ENCODE data around the gene CRLF1. TPM values are rescaled to one million over a fixed set of nuclear protein-coding genes. Genes with fewer than 3 reads are reported as not detected.
"Not testable (repeated sequence)": the region's sequence is repeated elsewhere in the genome, so short reads cannot be mapped to it uniquely, and the experiment has no call there.

The CRLF1 gene
- polyA plus RNA-seq, 12 donors = 5.2 to 54.5 (median 8.6) TPM; not detected in 1

- no peak for DNase-seq
Measured at GRCh38 chr19:18610556-18611326, 4.1 kb upstream of the CRLF1 start.

- DNase-seq = no peak
Measured at GRCh38 chr19:18610245-18610555, 3.6 kb upstream of the CRLF1 start.

- DNase-seq = no peak
Measured at GRCh38 chr19:18609717-18610051, 3.1 kb upstream of the CRLF1 start.

- DNase-seq = no peak
Measured at GRCh38 chr19:18608805-18609716, 2.5 kb upstream of the CRLF1 start.

GRCh38 chr19:18608102-18608804 lies 1.7 kb upstream of the CRLF1 start:
- no peak for DNase-seq

GRCh38 chr19:18607226-18608101 lies 865 bp upstream of the CRLF1 start:
- DNase-seq = no peak

- no peak for DNase-seq
Measured at GRCh38 chr19:18605546-18606280, 886 bp downstream of the CRLF1 start.

GRCh38 chr19:18605196-18605545 lies 1.4 kb downstream of the CRLF1 start:
- DNase-seq = no peak

GRCh38 chr19:18604820-18605159 lies 1.8 kb downstream of the CRLF1 start:
- DNase-seq = no peak

GRCh38 chr19:18603958-18604819 lies 2.4 kb downstream of the CRLF1 start:
- no peak for DNase-seq

- DNase-seq = no peak
Measured at GRCh38 chr19:18603255-18603957, 3.2 kb downstream of the CRLF1 start.

GRCh38 chr19:18601875-18602274 lies 4.7 kb downstream of the CRLF1 start:
- no peak for DNase-seq

- not testable (repeated sequence) for DNase-seq
Measured at GRCh38 chr19:18600692-18601397, 5.8 kb downstream of the CRLF1 start.

GRCh38 chr19:18599485-18599884 lies 7.1 kb downstream of the CRLF1 start:
- DNase-seq = no peak

- DNase-seq = no peak
Measured at GRCh38 chr19:18597809-18598660, 8.6 kb downstream of the CRLF1 start.

- no peak for DNase-seq
Measured at GRCh38 chr19:18596752-18597157, 9.8 kb downstream of the CRLF1 start.

- no peak for DNase-seq
Measured at GRCh38 chr19:18595475-18595874, 11.1 kb downstream of the CRLF1 start.
